ENCODE data around the gene PTPRA. TPM values are rescaled to one million over a fixed set of nuclear protein-coding genes. Genes with fewer than 3 reads are reported as not detected.

Gene PTPRA
- total and polyA plus RNA-seq, 9 of the 15 experiments (the other 6 are each of a cell fraction or from before 2014, with no cell fraction given) = 3.4 to 80.5 (median 28.0) TPM

- H3K79me2 ChIP-seq (ENCODE audit: control insufficient read depth, insufficient read depth, low read length) = peaks cover 8% of the 10 kb centered on the region
- CTCF ChIA-PET (ENCODE audit: low intra/inter-chr PET ratio) = no interaction called here
- ATAC-seq (no peak), FAIRE-seq (no peak), DNase-seq (ENCODE audit: extremely low read depth in 1 of 4, low spot score in 3 of 4) (no peak)
- H4K20me1 ChIP-seq (replicated peaks; ENCODE audit: control insufficient read depth, insufficient read depth, low read length) = no peaks in the 10 kb centered on the region
- in situ Hi-C loops (cut with MboI) (no loop called here), intact Hi-C loops (cut with micrococcal nuclease) (loop anchor here (5.0 kb wide), 1 partner anchor 71 kb away; no protein-coding TSS in a partner anchor)
- no peaks in the 10 kb centered on the region for H3K9me1 ChIP-seq (ENCODE audit: control insufficient read depth, insufficient read depth, low read length)
- H3K9me3 ChIP-seq (replicated peaks; ENCODE audit: control insufficient read depth, insufficient read depth, low read depth, low read length) = no peaks in the 10 kb centered on the region
- BruUV-seq (replicated peaks) = no TSS peak
- no peak overlapping the region for H2AFZ ChIP-seq (ENCODE audit: low read depth, low read length)
- no peaks in the 10 kb centered on the region for H3K4me1 ChIP-seq (replicated peaks in 1 of 2; ENCODE audit: control insufficient read depth in 2 of 2, insufficient read depth in 2 of 2, low read length in 2 of 2)
- no peaks in the 10 kb centered on the region for H3K27me3 ChIP-seq (ENCODE audit: control insufficient read depth in 2 of 2, insufficient read depth in 2 of 2, low read length in 2 of 2)
- no peak overlapping the region for H3K27ac ChIP-seq (ENCODE audit: extremely low read depth, low read depth, low read length)
- no peak overlapping the region for H3K4me2 ChIP-seq (ENCODE audit: insufficient read depth, low read length)
- H3K9ac ChIP-seq (ENCODE audit: insufficient read depth in 1 of 2, low read depth in 2 of 2, low read length in 2 of 2) = no peak overlapping the region
- H3K4me3 ChIP-seq = no peak overlapping the region
- POLR2A ChIA-PET = no interaction called here
- H3K36me3 ChIP-seq (ENCODE audit: control insufficient read depth, insufficient read depth, low read length) = peaks cover 49% of the 10 kb centered on the region
- no peak for TF ChIP-seq MTA1 (IDR thresholded peaks at IDR 0.05; ENCODE audit: borderline replicate concordance)
- TF ChIP-seq ZNF699 (CRISPR knock-in tag; IDR thresholded peaks at IDR 0.05; ENCODE audit: insufficient replicate concordance) = no peak
- no peak for TF ChIP-seq ARID4B (CRISPR knock-in tag; IDR thresholded peaks at IDR 0.05)
- TF ChIP-seq ELK1 (CRISPR knock-in tag; IDR thresholded peaks at IDR 0.05) = no peak
- no peak for TF ChIP-seq COPS2 (conservative IDR thresholded peaks at IDR 0.05)
- TF ChIP-seq ETV1 (tag; conservative IDR thresholded peaks at IDR 0.05; ENCODE audit: low read depth) = no peak
- TF ChIP-seq SLC30A9 (CRISPR knock-in tag; IDR thresholded peaks at IDR 0.05) = no peak
- TF ChIP-seq REST (IDR thresholded peaks at IDR 0.05; ENCODE audit: borderline replicate concordance) = no peak
- no peak for TF ChIP-seq REST (CRISPR knock-in tag; IDR thresholded peaks at IDR 0.05; ENCODE audit: low read depth)
These were observed 110.2 kb downstream of the PTPRA start for GRCh38 chr20:2983508-2983907.

Measured in K562 (cell line).